H1 (cell line): ENCODE measurements around the gene USP20. TPM values are rescaled to one million over a fixed set of nuclear protein-coding genes. Genes with fewer than 3 reads are reported as not detected.

Experiments
- EGR1 ChIP-seq: IDR thresholded peaks from 2 replicates; pipeline ENCODE4 v1.6.1; 2011; ENCODE audit warnings: low read depth, low read length, borderline replicate concordance
- GABPA ChIP-seq: IDR thresholded peaks from 2 replicates; pipeline ENCODE4 v1.6.1; 2011; ENCODE audit warnings: mild to moderate bottlenecking, low read length, moderate library complexity, borderline replicate concordance; ENCODE audit not compliant: insufficient read depth
- HDAC6 ChIP-seq: IDR thresholded peaks from one replicate; pipeline ENCODE4 v1.7.1; 2012; ENCODE audit warnings: low read depth, mild to moderate bottlenecking, inconsistent platforms, low read length, moderate library complexity
- MAFK ChIP-seq: IDR thresholded peaks from 2 replicates; pipeline ENCODE4 v1.6.1; 2012; ENCODE audit warnings: low read depth, mild to moderate bottlenecking, improper control_type of control experiment, low read length
- NANOG ChIP-seq: IDR thresholded peaks from 2 replicates; pipeline ENCODE4 v1.6.1; 2011; ENCODE audit warnings: low read length, low read depth, mild to moderate bottlenecking, inconsistent platforms; ENCODE audit not compliant: insufficient read depth, poor library complexity, severe bottlenecking
- RAD21 ChIP-seq, 2 experiments: IDR thresholded peaks in 1 of 2; conservative IDR thresholded peaks in 1 of 2; 2 replicates each; pipeline ENCODE4 v1.6.1; 2011; ENCODE audit warnings: low read depth in 2 of 2, low read length in 2 of 2, improper control_type of control experiment in 1 of 2, inconsistent platforms in 1 of 2, mild to moderate bottlenecking in 1 of 2, moderate library complexity in 1 of 2
- TEAD4 ChIP-seq: IDR thresholded peaks from 2 replicates; pipeline ENCODE4 v1.6.1; 2012; ENCODE audit warnings: low read depth, low read length, inconsistent platforms, mixed read lengths
- polyA plus RNA-seq, 7 experiments: library from polyadenylated mRNA; depleted of rRNA in 3 of 7; stranded (reverse) in 5 of 7; unstranded in 2 of 7; fragments of >200 nt in 5 of 7; fragments of 200-250 nt in 2 of 7; gene quantifications; 1 replicate in 5 of 7; 2 replicates in 1 of 7; 4 replicates in 1 of 7; pipeline versions ENCODE4 v1.2.1 to v1.2.3, GENCODE V29; 2011 to 2013; ENCODE audit warnings: missing spikeins in 2 of 7, mixed read lengths in 2 of 7
- total RNA-seq: library from RNA; stranded (reverse); fragmentation: NEBNext Ultra II Directional; extraction: Animal tissue kit (Norgen Biotek cat#: 25700); gene quantifications from 2 replicates; pipeline ENCODE4 v1.2.1, GENCODE V29; 2021

The USP20 gene
- total and polyA plus RNA-seq, 2 of the 8 experiments (the other 6 are each of a cell fraction or from before 2014, with no cell fraction given): 13.4 to 23.0 TPM

DNA sequence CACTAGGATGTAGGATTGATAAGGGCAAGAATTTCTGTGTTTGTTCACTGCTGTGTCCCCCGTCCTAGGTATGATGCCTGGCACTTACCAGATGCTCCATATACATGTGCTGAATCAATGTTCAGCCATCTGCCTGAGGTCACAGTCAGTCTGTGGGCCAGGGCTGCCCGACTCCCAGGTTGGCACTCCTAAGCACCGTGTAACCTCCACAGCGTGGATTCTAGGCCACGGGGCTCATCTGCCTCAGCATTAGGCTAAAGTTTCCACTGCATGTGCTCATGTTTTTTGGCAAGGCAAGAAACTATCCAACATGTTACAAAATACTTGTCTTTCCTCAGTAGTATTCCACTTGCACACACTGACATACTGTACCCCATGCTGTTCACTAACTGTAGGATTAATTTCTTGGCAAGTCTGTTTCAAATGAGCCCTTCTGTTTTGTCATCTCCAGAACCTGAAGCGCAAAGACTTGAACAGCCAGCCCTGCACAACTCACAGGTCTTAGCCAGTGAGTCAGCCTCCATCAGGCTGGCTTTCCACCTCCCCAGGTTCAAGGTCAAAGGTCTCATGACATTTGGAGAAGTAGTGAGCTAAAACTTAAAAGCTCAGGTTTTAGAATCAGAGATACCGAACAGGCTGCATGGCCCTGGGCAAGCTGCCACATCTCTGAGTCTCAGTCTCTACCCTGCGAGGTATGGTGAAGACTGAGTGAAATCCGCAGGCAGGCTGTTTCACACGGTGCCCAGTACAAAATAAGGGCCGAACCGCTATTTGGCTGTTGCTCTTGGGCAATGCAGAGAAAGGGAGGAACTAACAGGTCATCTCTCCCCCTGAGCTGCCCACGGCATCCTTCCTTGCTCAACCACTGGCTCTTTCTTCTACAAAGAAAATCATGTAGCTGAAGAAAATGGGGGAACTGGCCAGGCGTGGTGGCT is 18.5 kb upstream of the USP20 start (continued):
- no peak for TF ChIP-seq HDAC6
- TF ChIP-seq NANOG: no peak
- TF ChIP-seq MAFK: no peak
- no peak for TF ChIP-seq GABPA
- no peak for TF ChIP-seq EGR1
- TF ChIP-seq RAD21 (IDR thresholded peaks at IDR 0.05 in 1 of 2, conservative IDR thresholded peaks at IDR 0.05 in 1 of 2; ENCODE audit: low read depth in 2 of 2, low read length in 2 of 2): no peak
- TF ChIP-seq TEAD4: no peak
